ENCODE results near the gene WDPCP.

- TF ChIP-seq ARNTL (CRISPR knock-in tag; IDR thresholded peaks at IDR 0.05; ENCODE audit: borderline replicate concordance, low read depth) (no peak), TCF4 (CRISPR knock-in tag; IDR thresholded peaks at IDR 0.05; ENCODE audit: borderline replicate concordance) (no peak), ZNF565 (CRISPR knock-in tag; conservative IDR thresholded peaks at IDR 0.05; ENCODE audit: low read depth) (no peak), ZNF8 (CRISPR knock-in tag; IDR thresholded peaks at IDR 0.05) (no peak), PATZ1 (CRISPR knock-in tag; IDR thresholded peaks at IDR 0.05; ENCODE audit: borderline replicate concordance) (no peak), ZC3H10 (CRISPR knock-in tag; IDR thresholded peaks at IDR 0.05) (no peak), RARB (CRISPR knock-in tag; IDR thresholded peaks at IDR 0.05) (no peak), OSR1 (CRISPR knock-in tag; IDR thresholded peaks at IDR 0.05) (no peak)
- TF ChIP-seq, protein P1, sequence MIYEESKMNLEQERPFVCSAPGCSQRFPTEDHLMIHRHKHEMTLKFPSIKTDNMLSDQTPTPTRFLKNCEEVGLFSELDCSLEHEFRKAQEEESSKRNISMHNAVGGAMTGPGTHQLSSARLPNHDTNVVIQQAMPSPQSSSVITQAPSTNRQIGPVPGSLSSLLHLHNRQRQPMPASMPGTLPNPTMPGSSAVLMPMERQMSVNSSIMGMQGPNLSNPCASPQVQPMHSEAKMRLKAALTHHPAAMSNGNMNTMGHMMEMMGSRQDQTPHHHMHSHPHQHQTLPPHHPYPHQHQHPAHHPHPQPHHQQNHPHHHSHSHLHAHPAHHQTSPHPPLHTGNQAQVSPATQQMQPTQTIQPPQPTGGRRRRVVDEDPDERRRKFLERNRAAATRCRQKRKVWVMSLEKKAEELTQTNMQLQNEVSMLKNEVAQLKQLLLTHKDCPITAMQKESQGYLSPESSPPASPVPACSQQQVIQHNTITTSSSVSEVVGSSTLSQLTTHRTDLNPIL (CRISPR knock-in tag; IDR thresholded peaks at IDR 0.05; ENCODE audit: low read depth): no peak
Observed at GRCh38 chr2:63300835-63301234, 287.4 kb downstream of the WDPCP start.
